LNCaP clone FGC (cell line): ENCODE measurements around the gene VWA3B.

Experiments used
- DNase-seq: peaks from one replicate; pipeline ENCODE4 v3.0.0-alpha.2; 2011; ENCODE audit warnings: low read depth
- H3K4me3 ChIP-seq: 2 replicates; pipeline ENCODE4 v1.5.1; 2011; ENCODE audit warnings: mild to moderate bottlenecking, low read depth, low read length, control low read depth
- TF ChIP-seq, protein P1 (sequence below): IDR thresholded peaks from 2 replicates; pipeline ENCODE4 v1.5.1; 2012; ENCODE audit warnings: mild to moderate bottlenecking; ENCODE audit not compliant: control insufficient read depth, insufficient read depth; ENCODE audit errors: extremely low read depth

VWA3B gene

DNA sequence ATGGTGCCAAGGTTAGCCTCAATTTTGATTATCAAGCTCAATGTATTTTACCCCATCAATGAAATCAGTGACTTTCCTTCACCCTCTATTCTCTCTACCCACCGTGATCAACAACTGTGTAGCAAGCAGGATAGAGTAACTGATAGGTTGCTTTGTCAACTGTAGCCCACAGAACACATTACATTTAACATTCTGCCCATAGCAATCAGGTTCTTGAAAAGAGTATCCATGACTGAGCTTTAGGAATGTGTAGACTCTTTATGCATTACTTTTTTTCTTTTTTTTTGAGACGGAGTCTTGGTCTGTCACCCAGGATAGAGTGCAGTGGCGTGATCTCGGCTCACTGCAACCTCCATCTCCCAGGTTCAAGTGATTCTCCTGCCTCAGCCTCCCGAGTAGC, 19.8 kb upstream of the VWA3B start:
- DNase-seq = no peak
- TF ChIP-seq, protein P1, sequence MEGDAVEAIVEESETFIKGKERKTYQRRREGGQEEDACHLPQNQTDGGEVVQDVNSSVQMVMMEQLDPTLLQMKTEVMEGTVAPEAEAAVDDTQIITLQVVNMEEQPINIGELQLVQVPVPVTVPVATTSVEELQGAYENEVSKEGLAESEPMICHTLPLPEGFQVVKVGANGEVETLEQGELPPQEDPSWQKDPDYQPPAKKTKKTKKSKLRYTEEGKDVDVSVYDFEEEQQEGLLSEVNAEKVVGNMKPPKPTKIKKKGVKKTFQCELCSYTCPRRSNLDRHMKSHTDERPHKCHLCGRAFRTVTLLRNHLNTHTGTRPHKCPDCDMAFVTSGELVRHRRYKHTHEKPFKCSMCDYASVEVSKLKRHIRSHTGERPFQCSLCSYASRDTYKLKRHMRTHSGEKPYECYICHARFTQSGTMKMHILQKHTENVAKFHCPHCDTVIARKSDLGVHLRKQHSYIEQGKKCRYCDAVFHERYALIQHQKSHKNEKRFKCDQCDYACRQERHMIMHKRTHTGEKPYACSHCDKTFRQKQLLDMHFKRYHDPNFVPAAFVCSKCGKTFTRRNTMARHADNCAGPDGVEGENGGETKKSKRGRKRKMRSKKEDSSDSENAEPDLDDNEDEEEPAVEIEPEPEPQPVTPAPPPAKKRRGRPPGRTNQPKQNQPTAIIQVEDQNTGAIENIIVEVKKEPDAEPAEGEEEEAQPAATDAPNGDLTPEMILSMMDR = no peak
- no peak overlapping the region for H3K4me3 ChIP-seq

DNA sequence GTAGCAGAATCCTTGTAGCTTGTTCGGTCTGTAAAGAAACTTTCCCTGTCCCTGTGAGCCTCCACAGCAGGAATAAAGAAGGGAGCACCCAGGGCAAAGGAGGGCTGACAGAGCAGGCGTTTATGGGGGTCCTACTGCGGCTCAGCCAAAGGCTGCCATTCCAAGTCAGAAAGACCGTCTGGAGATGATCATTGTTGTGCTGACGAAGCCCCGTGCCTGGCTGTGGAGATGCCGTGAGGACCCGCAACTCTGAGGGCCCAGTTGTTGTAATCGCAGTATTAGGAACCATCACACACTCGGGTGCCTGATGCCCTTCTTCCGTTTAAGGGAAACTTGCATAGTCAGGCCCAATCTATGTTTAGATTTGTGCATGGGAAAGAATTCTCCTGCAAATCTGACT, 16.9 kb upstream of the VWA3B start:
- TF ChIP-seq, protein P1 = no peak
- no peak for DNase-seq

DNA sequence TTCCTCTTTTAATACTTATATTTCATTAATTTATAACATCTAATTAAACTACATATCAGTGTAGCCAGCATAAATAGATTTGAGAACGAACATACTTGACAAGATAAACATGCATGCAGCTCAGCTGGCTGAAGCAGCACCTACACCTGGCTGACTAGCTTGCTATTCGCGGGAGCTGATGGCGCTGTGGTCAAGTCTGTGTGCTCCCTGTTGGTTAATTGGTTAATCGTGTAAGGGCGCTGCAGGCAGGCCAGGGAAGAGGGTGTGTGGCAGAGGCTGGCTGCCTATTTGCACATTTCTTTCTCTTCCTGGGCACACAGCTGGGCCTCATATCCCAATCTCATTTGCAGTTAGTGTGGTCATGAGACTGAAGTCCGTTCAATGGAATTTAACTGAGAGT, 14.5 kb upstream of the VWA3B start:
- TF ChIP-seq, protein P1 = no peak
- no peak overlapping the region for H3K4me3 ChIP-seq
- no peak for DNase-seq

More for the DNA sequence above, 16.9 kb upstream of the VWA3B start:
- no peak overlapping the region for H3K4me3 ChIP-seq

DNA sequence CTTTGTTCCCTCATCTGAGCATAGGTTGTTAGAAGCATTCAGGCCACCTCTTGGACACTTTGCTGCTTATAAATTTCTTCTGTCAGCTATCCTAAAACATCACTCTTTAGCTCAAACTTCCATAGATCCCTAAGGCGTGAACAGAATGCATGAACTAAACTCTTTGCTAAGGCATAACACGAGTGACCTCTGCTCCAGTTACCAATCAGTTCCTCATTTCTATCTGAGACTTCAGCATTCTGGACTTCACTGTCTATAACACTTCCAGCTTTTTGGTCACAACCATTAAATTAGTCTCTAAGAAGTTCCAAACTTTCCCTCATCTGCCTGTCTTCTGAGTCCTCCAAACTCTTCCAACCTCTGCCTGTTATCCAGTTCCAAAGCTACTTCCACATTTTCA, 8.3 kb upstream of the VWA3B start:
- TF ChIP-seq, protein P1 = no peak
- no peak for DNase-seq
- no peak overlapping the region for H3K4me3 ChIP-seq

DNA sequence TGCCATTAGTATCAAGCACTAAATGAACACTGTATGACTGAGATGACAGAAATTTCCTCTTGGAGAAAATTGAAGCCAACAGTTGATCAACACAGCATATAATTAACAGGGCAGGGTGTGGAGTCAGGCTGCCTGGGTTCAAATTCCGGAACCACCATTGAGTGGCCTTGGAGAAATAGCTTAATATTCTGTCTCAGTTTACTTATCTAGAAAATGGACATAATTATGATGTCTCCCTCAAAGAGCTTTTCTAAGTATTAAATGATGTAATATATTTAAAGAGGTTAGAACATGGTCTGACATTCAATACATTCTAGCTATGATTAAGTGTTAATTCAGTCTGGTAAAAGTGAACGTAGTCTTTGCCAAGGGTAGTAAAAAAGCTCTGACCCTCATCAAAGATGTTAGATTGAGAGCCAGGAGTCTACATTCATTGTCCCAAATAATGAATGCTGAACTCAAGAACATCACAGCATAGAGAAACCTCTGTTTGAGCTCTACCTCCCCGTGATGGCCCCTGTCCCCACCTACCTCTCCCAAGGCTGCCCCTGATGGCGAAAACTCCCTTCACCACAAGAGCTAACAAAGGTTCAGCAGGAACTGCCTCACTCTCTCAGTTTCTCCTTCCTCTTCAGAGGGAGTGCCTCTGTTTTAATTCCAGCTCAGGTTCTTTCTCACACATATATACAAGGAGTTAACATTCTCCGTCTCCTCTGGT, 2.7 kb upstream of the VWA3B start:
- TF ChIP-seq, protein P1 = no peak
- DNase-seq = no peak
- no peak overlapping the region for H3K4me3 ChIP-seq

DNA sequence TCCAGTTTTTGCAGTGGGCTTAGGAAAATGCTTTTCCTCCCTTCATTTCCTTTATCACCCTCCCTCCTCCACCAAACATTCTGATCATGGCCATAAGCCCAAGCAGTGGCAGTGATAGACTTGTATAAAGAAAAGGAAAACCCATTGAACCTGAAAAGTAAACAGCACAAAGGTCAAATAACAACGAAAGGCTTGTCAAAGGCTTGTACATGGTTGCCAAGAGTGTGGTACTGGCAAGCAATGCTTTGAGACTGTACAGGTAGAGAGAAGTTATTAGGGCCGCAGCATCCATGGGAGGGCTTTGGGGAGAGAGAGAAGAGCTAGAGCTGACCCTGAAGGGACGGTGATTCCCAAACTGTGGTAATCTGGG, 2.1 kb upstream of the VWA3B start:
- peak; percentile 55 for DNase-seq
- TF ChIP-seq, protein P1 = no peak
- H3K4me3 ChIP-seq = no peak overlapping the region

DNA sequence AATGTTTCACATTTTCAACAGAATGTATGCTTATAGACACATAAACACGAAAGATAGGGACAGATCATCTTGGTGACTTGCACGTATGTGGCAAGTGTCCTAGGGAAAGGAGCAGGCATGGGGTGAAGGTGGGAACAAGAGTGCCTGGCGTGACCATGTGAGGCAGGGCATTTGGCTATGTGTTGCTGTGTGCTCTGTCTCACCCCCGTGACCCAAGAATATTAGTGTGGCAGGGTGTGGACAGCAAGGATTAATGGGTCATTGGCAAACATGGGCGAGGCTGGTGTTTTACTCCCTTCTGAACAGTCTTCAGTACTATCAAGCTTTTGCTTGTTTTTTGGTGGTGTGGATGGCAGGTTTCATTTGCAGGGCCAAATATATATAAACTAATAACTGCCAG, 1.3 kb upstream of the VWA3B start:
- TF ChIP-seq, protein P1 = no peak
- no peak overlapping the region for H3K4me3 ChIP-seq
- no peak for DNase-seq
